Cardiac muscle cell (in vitro differentiated cells and primary cell): ENCODE measurements around the gene CD74. TPM values are rescaled to one million over a fixed set of nuclear protein-coding genes. Genes with fewer than 3 reads are reported as not detected.
"Not testable (repeated sequence)": the region's sequence is repeated elsewhere in the genome, so short reads cannot be mapped to it uniquely, and the experiment has no call there.

ENCODE experiments used
- DNase-seq, 2 donors: peaks; one replicate each; pipeline versions ENCODE4 v3.0.0 to v3.0.0-alpha.2; 2010 to 2017; ENCODE audit warnings: low read depth in 1 of 2, low spot score in 1 of 2
- H3K27ac ChIP-seq: fragments of 200-600 bp; sonication (generic); 2 replicates; pipeline ENCODE4 v1.5.1; 2016
- H3K27me3 ChIP-seq: fragments of 200-600 bp; sonication (generic); 2 replicates; pipeline ENCODE4 v1.6.0; 2016; ENCODE audit warnings: control low read depth
- H3K36me3 ChIP-seq: fragments of 200-600 bp; sonication (generic); 2 replicates; pipeline ENCODE4 v1.5.1; 2016; ENCODE audit warnings: control low read depth
- H3K4me1 ChIP-seq: fragments of 200-600 bp; sonication (generic); 2 replicates; pipeline ENCODE4 v1.8.1; 2017; ENCODE audit warnings: low read depth, mild to moderate bottlenecking, mixed run types
- H3K4me3 ChIP-seq: fragments of 200-600 bp; sonication (generic); 2 replicates; pipeline ENCODE4 v1.5.1; 2016; ENCODE audit warnings: mild to moderate bottlenecking
- H3K9me3 ChIP-seq: fragments of 200-600 bp; sonication (generic); 2 replicates; pipeline ENCODE4 v1.5.1; 2017; ENCODE audit warnings: low read depth, mild to moderate bottlenecking, control low read depth
- polyA plus RNA-seq: library from polyadenylated mRNA; unstranded; fragments of >200 nt; fragmentation: Nextera tagmentation; extraction: Ambion mirVana; gene quantifications from 2 replicates; pipeline ENCODE4 v1.2.1, GENCODE V29; 2016
- total RNA-seq: library from RNA; depleted of rRNA; stranded (reverse); fragments of >200 nt; gene quantifications from 2 replicates; pipeline ENCODE4 v1.2.3, GENCODE V29; 2016
- TF ChIP-seq, protein P1 (sequence below): IDR thresholded peaks from 2 replicates; pipeline ENCODE4 v1.5.1; 2012; ENCODE audit warnings: low read depth, mild to moderate bottlenecking, low read length

The CD74 gene
- total and polyA plus RNA-seq, 2 experiments from 2014 or later, result 11.7 to 16.3 TPM

DNA sequence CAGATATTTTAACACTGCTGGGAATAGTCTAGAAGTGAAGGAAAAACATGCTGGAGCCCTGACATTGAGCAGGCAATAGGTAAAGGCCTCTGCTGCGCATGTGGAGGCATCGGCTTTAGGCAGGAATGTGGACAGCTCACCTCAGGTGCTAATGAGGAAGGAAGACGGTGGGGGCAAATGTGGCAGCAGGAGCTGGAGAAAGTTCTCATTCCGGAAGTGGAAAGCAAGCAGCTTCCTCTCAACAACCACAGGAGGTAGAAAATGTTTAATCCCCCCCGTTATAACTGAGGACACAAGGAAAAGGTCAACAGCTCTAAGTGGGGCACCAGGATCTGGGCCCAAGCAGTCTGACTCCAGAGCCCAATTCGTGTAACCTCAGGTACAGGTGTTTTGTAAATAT, 44.4 kb upstream of the CD74 start:
- H3K4me3 ChIP-seq, result no peak overlapping the region
- DNase-seq, result no peak
- TF ChIP-seq, protein P1, sequence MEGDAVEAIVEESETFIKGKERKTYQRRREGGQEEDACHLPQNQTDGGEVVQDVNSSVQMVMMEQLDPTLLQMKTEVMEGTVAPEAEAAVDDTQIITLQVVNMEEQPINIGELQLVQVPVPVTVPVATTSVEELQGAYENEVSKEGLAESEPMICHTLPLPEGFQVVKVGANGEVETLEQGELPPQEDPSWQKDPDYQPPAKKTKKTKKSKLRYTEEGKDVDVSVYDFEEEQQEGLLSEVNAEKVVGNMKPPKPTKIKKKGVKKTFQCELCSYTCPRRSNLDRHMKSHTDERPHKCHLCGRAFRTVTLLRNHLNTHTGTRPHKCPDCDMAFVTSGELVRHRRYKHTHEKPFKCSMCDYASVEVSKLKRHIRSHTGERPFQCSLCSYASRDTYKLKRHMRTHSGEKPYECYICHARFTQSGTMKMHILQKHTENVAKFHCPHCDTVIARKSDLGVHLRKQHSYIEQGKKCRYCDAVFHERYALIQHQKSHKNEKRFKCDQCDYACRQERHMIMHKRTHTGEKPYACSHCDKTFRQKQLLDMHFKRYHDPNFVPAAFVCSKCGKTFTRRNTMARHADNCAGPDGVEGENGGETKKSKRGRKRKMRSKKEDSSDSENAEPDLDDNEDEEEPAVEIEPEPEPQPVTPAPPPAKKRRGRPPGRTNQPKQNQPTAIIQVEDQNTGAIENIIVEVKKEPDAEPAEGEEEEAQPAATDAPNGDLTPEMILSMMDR, result no peak
- no peak overlapping the region for H3K27ac ChIP-seq
- H3K36me3 ChIP-seq, result no peaks in the 10 kb centered on the region
- H3K27me3 ChIP-seq, result no peaks in the 10 kb centered on the region
- H3K4me1 ChIP-seq, result peaks cover 13% of the 10 kb centered on the region
- no peaks in the 10 kb centered on the region for H3K9me3 ChIP-seq

DNA sequence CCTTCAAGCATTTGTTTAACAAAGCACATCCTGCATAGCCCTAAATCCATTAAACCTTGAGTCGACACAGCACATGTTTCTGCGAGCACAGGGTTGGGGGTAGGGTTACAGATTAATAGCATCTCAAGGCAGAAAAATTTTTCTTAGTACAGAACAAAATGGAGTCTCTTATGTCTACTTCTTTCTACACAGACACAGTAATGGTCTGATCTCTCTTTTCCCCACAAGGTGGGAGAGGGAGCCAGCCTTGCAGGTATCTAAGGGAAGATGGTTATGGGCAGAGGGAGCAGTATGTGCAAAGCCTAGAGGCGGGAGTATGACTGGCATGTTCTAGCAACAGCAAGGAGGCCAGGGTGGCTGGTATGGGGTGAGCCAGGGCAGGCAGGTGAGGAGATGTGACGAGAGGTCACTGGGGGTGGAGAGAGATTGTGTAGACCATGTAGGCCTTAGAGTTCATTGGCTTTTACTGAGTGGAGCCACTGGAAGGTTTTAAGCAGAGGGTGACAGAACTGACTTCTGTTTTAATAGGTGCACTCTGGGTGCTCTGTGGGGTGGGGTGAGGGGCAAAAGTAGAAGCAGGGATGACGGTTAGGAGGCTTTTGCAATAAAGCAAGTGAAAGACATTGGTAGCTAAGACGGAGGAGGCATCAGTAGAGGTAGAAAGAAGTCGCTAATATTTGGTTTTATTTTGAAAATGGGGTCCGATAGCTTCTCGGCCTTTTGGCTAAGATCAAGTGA, 42.0 kb upstream of the CD74 start:
- H3K4me1 ChIP-seq, result no peaks in the 10 kb centered on the region
- no peak overlapping the region for H3K4me3 ChIP-seq
- no peak overlapping the region for H3K27ac ChIP-seq
- no peaks in the 10 kb centered on the region for H3K27me3 ChIP-seq
- TF ChIP-seq, protein P1, result no peak
- H3K36me3 ChIP-seq, result no peaks in the 10 kb centered on the region
- no peaks in the 10 kb centered on the region for H3K9me3 ChIP-seq
- DNase-seq, result no peak

DNA sequence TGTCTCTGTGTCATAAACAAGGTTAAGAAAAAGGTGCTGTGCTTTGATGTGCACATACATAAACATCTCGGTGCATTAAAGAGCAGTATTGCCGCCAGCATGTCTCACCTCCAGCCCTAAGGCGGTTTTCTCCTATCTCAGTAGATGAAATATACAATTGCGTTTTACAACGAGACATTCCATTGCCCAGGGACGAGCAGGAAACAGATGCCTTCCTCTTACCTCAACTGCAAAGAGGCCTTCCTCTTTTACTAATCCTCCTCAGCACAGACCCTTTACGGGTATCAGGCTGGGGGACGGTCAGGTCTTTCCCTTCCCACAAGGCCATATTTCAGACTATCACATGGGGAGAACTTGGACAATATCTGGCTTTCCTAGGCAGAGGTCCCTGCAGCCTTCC, 41.3 kb upstream of the CD74 start:
- not testable (repeated sequence) for H3K27ac ChIP-seq, H3K4me3 ChIP-seq, H3K27me3 ChIP-seq, DNase-seq, H3K4me1 ChIP-seq, H3K36me3 ChIP-seq, H3K9me3 ChIP-seq

DNA sequence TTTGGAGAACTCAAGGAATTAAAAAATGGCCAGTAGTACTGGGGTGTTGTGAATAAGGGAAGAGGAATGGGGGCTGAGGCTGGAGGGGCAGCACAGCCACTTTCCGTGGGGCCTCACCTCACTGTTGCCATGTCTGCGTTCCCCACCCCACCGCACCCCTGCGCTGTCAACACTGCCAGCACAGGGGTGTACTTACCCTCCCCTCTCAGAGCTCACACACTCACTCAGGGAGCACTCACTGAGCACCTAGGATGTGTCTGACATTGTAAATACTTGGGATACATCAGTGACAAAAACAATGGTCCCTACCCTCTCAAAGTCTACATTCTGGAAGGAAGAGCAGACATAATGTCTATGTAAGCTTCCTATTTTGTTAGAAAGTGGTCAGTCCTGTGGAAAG, 40.2 kb upstream of the CD74 start:
- TF ChIP-seq, protein P1, result no peak
- Histone ChIP-seq H3K36me3 (no peaks in the 10 kb centered on the region), H3K27ac (no peak overlapping the region), H3K27me3 (no peaks in the 10 kb centered on the region), H3K9me3 (no peaks in the 10 kb centered on the region), H3K4me3 (no peak overlapping the region), H3K4me1 (peaks cover 6% of the 10 kb centered on the region)
- no peak for DNase-seq

DNA sequence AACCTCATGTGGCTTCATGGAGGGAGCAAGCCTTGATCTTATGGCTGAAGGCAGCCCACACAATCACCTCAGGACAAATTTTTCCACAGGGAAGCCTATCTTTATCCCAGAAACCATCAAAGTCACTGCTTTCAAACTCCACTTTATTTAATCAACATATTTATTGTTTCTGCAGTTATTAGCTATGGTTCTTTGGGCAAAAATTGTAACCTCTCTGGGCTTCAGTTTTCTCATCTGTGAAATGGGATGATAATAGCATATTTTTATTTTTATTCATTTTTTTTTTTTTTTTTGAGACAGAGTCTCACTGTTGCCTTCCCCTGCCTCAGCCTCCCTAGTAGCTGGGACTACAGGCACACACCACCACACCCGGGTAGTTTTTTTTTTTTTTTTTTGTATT, 38.9 kb upstream of the CD74 start:
- Histone ChIP-seq H3K27me3 (no peaks in the 10 kb centered on the region), H3K4me3 (no peak overlapping the region), H3K36me3 (peaks cover 12% of the 10 kb centered on the region), H3K27ac (no peak overlapping the region), H3K4me1 (peaks cover 8% of the 10 kb centered on the region), H3K9me3 (no peaks in the 10 kb centered on the region)
- DNase-seq, result no peak
- TF ChIP-seq, protein P1, result no peak

- TF ChIP-seq, protein P1, result peak; percentile 82
- Histone ChIP-seq H3K4me3 (peak within 1 kb of the TSS; percentile 89), H3K4me1 (peaks cover 8% of the 10 kb centered on the region), H3K36me3 (peaks cover 31% of the 10 kb centered on the region), H3K9me3 (no peaks in the 10 kb centered on the region), H3K27me3 (no peaks in the 10 kb centered on the region), H3K27ac (peak within 1 kb of the TSS; percentile 96)
- peak; percentile 95 to 97 for DNase-seq
Observed at GRCh38 chr5:150449517-150450339, 37.0 kb upstream of the CD74 start, which contains the start of gene RPS14. RPS14 (minus strand) TSS chr5:150449739; CDS start chr5:150447733, 2,006 bp downstream.
